ENCODE data around the gene MED13L.

DNA sequence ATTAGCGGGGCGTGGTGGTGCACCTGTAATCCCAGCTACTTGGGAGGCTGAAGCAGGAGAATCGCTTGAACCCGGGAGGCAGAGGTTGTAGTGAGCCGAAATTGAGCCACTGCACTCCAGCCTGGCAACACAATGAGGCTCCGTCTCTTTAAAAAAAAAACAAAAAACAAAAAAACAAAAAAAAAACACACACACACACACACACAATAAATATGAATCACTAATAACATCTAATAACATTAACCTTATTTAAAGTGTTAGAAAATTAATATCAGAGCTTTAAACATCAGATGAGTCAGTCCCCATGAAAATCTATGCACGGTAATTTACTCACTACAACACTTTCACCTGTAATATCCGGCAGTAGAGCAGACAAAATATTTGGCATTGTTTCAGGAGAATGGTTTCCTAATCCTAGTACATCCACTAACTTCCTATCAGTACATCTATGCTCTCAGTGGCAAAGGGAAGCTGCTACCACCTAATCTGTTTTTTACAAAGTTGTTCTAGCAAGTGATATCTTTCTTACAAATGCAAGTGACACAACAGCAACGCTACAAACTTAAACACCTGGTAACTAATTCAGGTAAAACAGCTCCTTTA is 36.2 kb downstream of the MED13L start:
- TF ChIP-seq, protein P1, sequence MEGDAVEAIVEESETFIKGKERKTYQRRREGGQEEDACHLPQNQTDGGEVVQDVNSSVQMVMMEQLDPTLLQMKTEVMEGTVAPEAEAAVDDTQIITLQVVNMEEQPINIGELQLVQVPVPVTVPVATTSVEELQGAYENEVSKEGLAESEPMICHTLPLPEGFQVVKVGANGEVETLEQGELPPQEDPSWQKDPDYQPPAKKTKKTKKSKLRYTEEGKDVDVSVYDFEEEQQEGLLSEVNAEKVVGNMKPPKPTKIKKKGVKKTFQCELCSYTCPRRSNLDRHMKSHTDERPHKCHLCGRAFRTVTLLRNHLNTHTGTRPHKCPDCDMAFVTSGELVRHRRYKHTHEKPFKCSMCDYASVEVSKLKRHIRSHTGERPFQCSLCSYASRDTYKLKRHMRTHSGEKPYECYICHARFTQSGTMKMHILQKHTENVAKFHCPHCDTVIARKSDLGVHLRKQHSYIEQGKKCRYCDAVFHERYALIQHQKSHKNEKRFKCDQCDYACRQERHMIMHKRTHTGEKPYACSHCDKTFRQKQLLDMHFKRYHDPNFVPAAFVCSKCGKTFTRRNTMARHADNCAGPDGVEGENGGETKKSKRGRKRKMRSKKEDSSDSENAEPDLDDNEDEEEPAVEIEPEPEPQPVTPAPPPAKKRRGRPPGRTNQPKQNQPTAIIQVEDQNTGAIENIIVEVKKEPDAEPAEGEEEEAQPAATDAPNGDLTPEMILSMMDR (IDR thresholded peaks at IDR 0.05), result no peak
- TF ChIP-seq POLR2A (IDR thresholded peaks at IDR 0.05), result no peak
